ENCODE measurements around the gene KCNQ1.

Gene KCNQ1

GRCh38 chr11:2679011-2679676 lies 234.3 kb downstream of the KCNQ1 start:
- ATAC-seq = no peak
- TF ChIP-seq TOX (CRISPR knock-in tag; IDR thresholded peaks at IDR 0.05; ENCODE audit: borderline replicate concordance) (no peak), ISL1 (CRISPR knock-in tag; IDR thresholded peaks at IDR 0.05) (no peak), CSRNP3 (CRISPR knock-in tag; IDR thresholded peaks at IDR 0.05) (no peak), BACH2 (CRISPR knock-in tag; IDR thresholded peaks at IDR 0.05; ENCODE audit: borderline replicate concordance) (no peak), GLIS3 (CRISPR knock-in tag; IDR thresholded peaks at IDR 0.05) (no peak), ZFP30 (CRISPR knock-in tag; IDR thresholded peaks at IDR 0.05) (no peak), CSDC2 (CRISPR knock-in tag; IDR thresholded peaks at IDR 0.05) (no peak), ZC3H10 (CRISPR knock-in tag; IDR thresholded peaks at IDR 0.05) (no peak), POU6F1 (CRISPR knock-in tag; IDR thresholded peaks at IDR 0.05; ENCODE audit: borderline replicate concordance, low read depth) (no peak), ZNF70 (CRISPR knock-in tag; IDR thresholded peaks at IDR 0.05) (no peak), PPARA (CRISPR knock-in tag; IDR thresholded peaks at IDR 0.05; ENCODE audit: borderline replicate concordance) (no peak), TSHZ2 (CRISPR knock-in tag; IDR thresholded peaks at IDR 0.05) (no peak), PATZ1 (CRISPR knock-in tag; IDR thresholded peaks at IDR 0.05; ENCODE audit: borderline replicate concordance) (no peak), TCF4 (CRISPR knock-in tag; IDR thresholded peaks at IDR 0.05; ENCODE audit: borderline replicate concordance) (no peak), SNAI2 (CRISPR knock-in tag; IDR thresholded peaks at IDR 0.05) (no peak)

- no peak for ATAC-seq
- TF ChIP-seq OSR1 (CRISPR knock-in tag; IDR thresholded peaks at IDR 0.05) (no peak), ZC3H10 (CRISPR knock-in tag; IDR thresholded peaks at IDR 0.05) (no peak), ARNTL (CRISPR knock-in tag; IDR thresholded peaks at IDR 0.05; ENCODE audit: borderline replicate concordance, low read depth) (no peak), TSHZ2 (CRISPR knock-in tag; IDR thresholded peaks at IDR 0.05) (no peak), ISL1 (CRISPR knock-in tag; IDR thresholded peaks at IDR 0.05) (no peak), POU6F1 (CRISPR knock-in tag; IDR thresholded peaks at IDR 0.05; ENCODE audit: borderline replicate concordance, low read depth) (no peak), CREB5 (CRISPR knock-in tag; IDR thresholded peaks at IDR 0.05; ENCODE audit: low read depth) (no peak), PATZ1 (CRISPR knock-in tag; IDR thresholded peaks at IDR 0.05; ENCODE audit: borderline replicate concordance) (no peak), ZNF8 (CRISPR knock-in tag; IDR thresholded peaks at IDR 0.05) (no peak), SNAI2 (CRISPR knock-in tag; IDR thresholded peaks at IDR 0.05) (no peak), CSDC2 (CRISPR knock-in tag; IDR thresholded peaks at IDR 0.05) (no peak), ZFP3 (CRISPR knock-in tag; IDR thresholded peaks at IDR 0.05) (no peak), TCF4 (CRISPR knock-in tag; IDR thresholded peaks at IDR 0.05; ENCODE audit: borderline replicate concordance) (no peak), ESRRG (CRISPR knock-in tag; IDR thresholded peaks at IDR 0.05) (no peak)
These were observed 236.8 kb downstream of the KCNQ1 start for GRCh38 chr11:2681408-2682145.

All from SK-N-SH treated with all-trans-retinoic acid at 6 μM for 48 hours (cell line).